Endodermal cell (in vitro differentiated cells): Measurements from ENCODE around the gene AFMID. TPM values are rescaled to one million over a fixed set of nuclear protein-coding genes. Genes with fewer than 3 reads are reported as not detected.

Experiments used
- DNase-seq: peaks from one replicate; pipeline ENCODE4 v3.0.0-alpha.2; 2017
- H3K27ac ChIP-seq: 2 replicates; pipeline ENCODE4 v1.5.1; 2013; ENCODE audit warnings: mild to moderate bottlenecking, low read depth, low read length, moderate library complexity
- H3K27me3 ChIP-seq: 2 replicates; pipeline ENCODE4 v1.6.1; 2013; ENCODE audit warnings: mild to moderate bottlenecking, low read length, moderate library complexity; ENCODE audit not compliant: insufficient read depth, control insufficient read depth, poor library complexity, severe bottlenecking
- H3K36me3 ChIP-seq: 2 replicates; pipeline ENCODE4 v1.7.0; 2013; ENCODE audit warnings: mild to moderate bottlenecking, low read length, moderate library complexity; ENCODE audit not compliant: control insufficient read depth, insufficient read depth
- H3K4me1 ChIP-seq: one replicate; pipeline ENCODE4 v1.7.0; 2013; ENCODE audit warnings: low read length; ENCODE audit not compliant: control insufficient read depth, insufficient read depth
- H3K4me3 ChIP-seq: 2 replicates; pipeline ENCODE4 v1.5.1; 2013; ENCODE audit warnings: mild to moderate bottlenecking, low read length, moderate library complexity
- H3K9ac ChIP-seq: 2 replicates; pipeline ENCODE4 v1.6.1; 2013; ENCODE audit warnings: mild to moderate bottlenecking, low read length, moderate library complexity; ENCODE audit not compliant: poor library complexity, severe bottlenecking; ENCODE audit errors: extremely low read depth
- H3K9me3 ChIP-seq: 2 replicates; pipeline ENCODE4 v1.6.1; 2013; ENCODE audit warnings: mild to moderate bottlenecking, low read length, moderate library complexity; ENCODE audit not compliant: control insufficient read depth
- H3K27ac Mint-ChIP-seq: 2 replicates; pipeline ENCODE4 v1.8.0; 2020; ENCODE audit warnings: mixed read lengths
- H3K27me3 Mint-ChIP-seq: 2 replicates; pipeline ENCODE4 v1.8.0; 2021; ENCODE audit warnings: mild to moderate bottlenecking, mixed read lengths; ENCODE audit not compliant: insufficient read depth
- H3K36me3 Mint-ChIP-seq: 2 replicates; pipeline ENCODE4 v1.8.0; 2020; ENCODE audit warnings: low read depth, mixed read lengths
- H3K4me1 Mint-ChIP-seq: 2 replicates; pipeline ENCODE4 v1.8.0; 2020; ENCODE audit warnings: mixed read lengths
- H3K4me3 Mint-ChIP-seq: 2 replicates; pipeline ENCODE4 v1.8.0; 2020; ENCODE audit warnings: mild to moderate bottlenecking, moderate library complexity, mixed read lengths
- H3K9me3 Mint-ChIP-seq: 2 replicates; pipeline ENCODE4 v1.8.0; 2020; ENCODE audit warnings: mild to moderate bottlenecking, mixed read lengths
- CTCF ChIP-seq: fragments of 200-600 bp; sonication (generic); conservative IDR thresholded peaks from 2 replicates; pipeline ENCODE4 v1.5.0; 2021; ENCODE audit warnings: antibody characterized with exemption, mild to moderate bottlenecking
- WGBS, 2 experiments: methylation state at CpG; one replicate each; pipeline versions ENCODE4 v1.1.5 to v1.1.7; 2013; ENCODE audit warnings: missing lambda C conversion rate in 2 of 2, mixed read lengths in 1 of 2; ENCODE audit not compliant: insufficient coverage in 1 of 2, insufficient read length in 1 of 2; 5-methylcytosine and 5-hydroxymethylcytosine counted together
- total RNA-seq, 2 donors: library from RNA; stranded (reverse); fragmentation: NEBNext Ultra II Directional in 1 of 2; extraction: Animal tissue kit (Norgen Biotek cat#: 25700) in 1 of 2; gene quantifications; 2 replicates in 1 of 2; 3 replicates in 1 of 2; pipeline ENCODE4 v1.2.1, GENCODE V29; 2021

The AFMID gene
- total RNA-seq, 2 donors from 2014 or later, result 46.5 to 52.4 TPM

DNA sequence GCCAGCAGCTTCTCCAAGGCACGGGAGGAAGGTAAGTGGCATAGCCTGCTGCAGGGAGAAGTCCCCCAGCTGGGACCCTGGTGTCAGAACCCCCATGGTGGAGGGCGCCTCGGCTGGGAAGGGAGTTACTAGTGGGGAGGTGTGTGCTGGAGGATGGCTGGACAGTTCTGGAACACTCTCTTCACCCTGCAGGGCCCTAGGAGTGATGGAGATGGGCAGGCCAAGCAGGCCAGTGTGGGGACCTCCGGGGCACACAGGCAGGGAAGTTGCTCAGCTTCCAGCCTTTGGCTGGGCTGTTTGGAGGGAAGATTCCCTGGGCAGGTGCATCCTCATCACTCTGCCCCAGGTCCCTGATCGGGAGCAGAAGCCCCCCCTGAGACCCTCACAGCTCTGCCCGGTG, 40.3 kb upstream of the AFMID start:
- no peak for DNase-seq

DNA sequence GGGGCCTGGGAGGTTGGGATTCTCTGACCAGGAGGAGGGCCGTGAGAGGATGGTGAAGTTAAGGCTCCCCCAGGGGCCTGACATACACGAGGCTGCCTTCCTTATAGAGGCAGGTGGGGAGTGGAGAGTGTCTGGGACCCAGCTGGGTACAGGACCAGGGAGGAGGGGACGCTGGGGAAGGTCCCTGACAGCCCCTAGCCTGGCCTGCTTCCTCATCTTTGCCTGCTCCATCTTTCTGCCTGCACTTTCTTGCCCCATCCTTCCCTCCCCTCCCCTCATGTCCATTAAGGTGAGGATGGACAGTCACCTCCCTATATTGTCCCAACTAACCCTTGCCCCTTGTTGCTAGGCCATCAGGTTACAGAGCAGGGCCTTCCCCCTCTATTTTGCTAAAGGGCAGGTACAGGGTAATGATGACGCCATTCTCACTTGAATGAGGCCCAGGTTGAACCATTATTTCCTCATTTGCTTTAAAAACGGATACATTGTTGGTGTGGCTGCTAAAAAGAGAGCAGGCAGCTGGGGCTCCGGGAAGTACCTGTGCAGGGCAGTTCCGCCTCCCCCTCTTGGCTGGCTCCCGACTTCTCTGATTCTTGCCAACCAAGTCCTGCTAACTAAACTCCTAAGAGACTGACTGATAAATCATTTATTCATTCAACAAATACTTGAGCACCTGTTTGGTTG, 39.7 kb upstream of the AFMID start:
- H3K4me1 ChIP-seq, result no peaks in the 10 kb centered on the region
- WGBS, 2 experiments, result 80 to 94% methylated on average over 3 to 8 of the region's 8 CpGs
- no peak overlapping the region for H3K9ac ChIP-seq
- Mint-ChIP-seq H3K36me3 (no peaks in the 10 kb centered on the region), H3K4me1 (peaks cover 4% of the 10 kb centered on the region), H3K27me3 (peaks cover 6% of the 10 kb centered on the region), H3K4me3 (no peak overlapping the region), H3K9me3 (no peaks in the 10 kb centered on the region), H3K27ac (no peak overlapping the region)
- no peak for TF ChIP-seq CTCF
- no peak for DNase-seq
- H3K27me3 ChIP-seq, result no peaks in the 10 kb centered on the region
- no peak overlapping the region for H3K27ac ChIP-seq
- no peak overlapping the region for H3K4me3 ChIP-seq
- no peaks in the 10 kb centered on the region for H3K9me3 ChIP-seq
- H3K36me3 ChIP-seq, result no peaks in the 10 kb centered on the region

More for the DNA sequence above, 40.3 kb upstream of the AFMID start:
- no peaks in the 10 kb centered on the region for H3K36me3 ChIP-seq
- Mint-ChIP-seq H3K36me3 (no peaks in the 10 kb centered on the region), H3K27me3 (peaks cover 7% of the 10 kb centered on the region), H3K27ac (no peak overlapping the region), H3K4me3 (no peak overlapping the region), H3K4me1 (peaks cover 4% of the 10 kb centered on the region), H3K9me3 (no peaks in the 10 kb centered on the region)
- H3K4me1 ChIP-seq, result no peaks in the 10 kb centered on the region
- no peaks in the 10 kb centered on the region for H3K9me3 ChIP-seq
- H3K27me3 ChIP-seq, result no peaks in the 10 kb centered on the region
- WGBS, 2 experiments, result 96 to 100% methylated on average over 1 to 6 of the region's 6 CpGs
- H3K9ac ChIP-seq, result no peak overlapping the region
- no peak for TF ChIP-seq CTCF
- H3K4me3 ChIP-seq, result no peak overlapping the region
- H3K27ac ChIP-seq, result no peak overlapping the region

GRCh38 chr17:78148286-78149016, 38.7 kb upstream of the AFMID start:
- Mint-ChIP-seq H3K4me1 (peaks cover 4% of the 10 kb centered on the region), H3K27me3 (peaks cover under 1% of the 10 kb centered on the region), H3K9me3 (no peaks in the 10 kb centered on the region), H3K4me3 (no peak overlapping the region), H3K27ac (peak overlapping the region; percentile 15), H3K36me3 (no peaks in the 10 kb centered on the region)
- no peaks in the 10 kb centered on the region for H3K27me3 ChIP-seq
- H3K9ac ChIP-seq, result no peak overlapping the region
- no peaks in the 10 kb centered on the region for H3K4me1 ChIP-seq
- no peaks in the 10 kb centered on the region for H3K36me3 ChIP-seq
- 88 to 93% methylated on average over 9 to 14 of the region's 14 CpGs for WGBS, 2 experiments
- H3K4me3 ChIP-seq, result no peak overlapping the region
- no peak for DNase-seq
- no peaks in the 10 kb centered on the region for H3K9me3 ChIP-seq
- no peak overlapping the region for H3K27ac ChIP-seq
- TF ChIP-seq CTCF, result no peak
